Measurements from ENCODE around the gene LMCD1. TPM values are rescaled to one million over a fixed set of nuclear protein-coding genes. Genes with fewer than 3 reads are reported as not detected.

The LMCD1 gene
- total and polyA plus RNA-seq, 3 experiments from 2014 or later, result 0.83 to 2.6 (median 2.0) TPM

GRCh38 chr3:8608791-8609467 is 107.3 kb downstream of the LMCD1 start:
- H3K27me3 ChIP-seq (ENCODE audit: insufficient read depth, low read length, poor library complexity, severe bottlenecking), result peaks cover 3% of the 10 kb centered on the region
- Mint-ChIP-seq H3K27ac (no peak overlapping the region), H3K36me3 (peaks cover 0 to 5% (median 0%) of the 10 kb centered on the region in 3 donors), H3K4me1 (no peaks in the 10 kb centered on the region), H3K9me3 (peaks cover 0 to 4% (median 0%) of the 10 kb centered on the region in 5 donors), H3K27me3 (peaks cover 3 to 13% of the 10 kb centered on the region in 2 donors), H3K4me3 (no peak overlapping the region)
- POLR2A ChIA-PET, result no interaction called here
- H3K9me3 ChIP-seq (ENCODE audit: low read length), result no peaks in the 10 kb centered on the region
- DNase-seq, result no peak
- H3K36me3 ChIP-seq (ENCODE audit: insufficient read depth, low read length), result no peaks in the 10 kb centered on the region
- no peaks in the 10 kb centered on the region for H3K4me1 ChIP-seq (ENCODE audit: insufficient read depth, low read length)
- no peak overlapping the region for H3K27ac ChIP-seq (ENCODE audit: low read depth, low read length)
- CTCF ChIA-PET, result interaction anchor here (1.6 kb wide), 1 partner anchor 25 kb away, joined by 3 read pairs; no protein-coding TSS in a partner anchor
- H3K4me3 ChIP-seq (ENCODE audit: low read length), result no peak overlapping the region

GRCh38 chr3:8610951-8611350 is 109.3 kb downstream of the LMCD1 start:
- peaks cover 3% of the 10 kb centered on the region for H3K27me3 ChIP-seq (ENCODE audit: insufficient read depth, low read length, poor library complexity, severe bottlenecking)
- no peak overlapping the region for H3K4me3 ChIP-seq (ENCODE audit: low read length)
- Mint-ChIP-seq H3K9me3 (peaks cover 0 to 4% (median 0%) of the 10 kb centered on the region in 5 donors), H3K36me3 (peaks cover 0 to 5% (median 0%) of the 10 kb centered on the region in 3 donors), H3K27ac (no peak overlapping the region), H3K27me3 (peaks cover 2 to 13% of the 10 kb centered on the region in 2 donors), H3K4me3 (no peak overlapping the region), H3K4me1 (no peaks in the 10 kb centered on the region)
- CTCF ChIA-PET, result no interaction called here
- no peaks in the 10 kb centered on the region for H3K4me1 ChIP-seq (ENCODE audit: insufficient read depth, low read length)
- POLR2A ChIA-PET, result no interaction called here
- no peak for DNase-seq
- no peaks in the 10 kb centered on the region for H3K9me3 ChIP-seq (ENCODE audit: low read length)
- H3K27ac ChIP-seq (ENCODE audit: low read depth, low read length), result no peak overlapping the region
- no peaks in the 10 kb centered on the region for H3K36me3 ChIP-seq (ENCODE audit: insufficient read depth, low read length)

- no peak overlapping the region for H3K27ac ChIP-seq (ENCODE audit: low read depth, low read length)
- Mint-ChIP-seq H3K4me3 (no peak overlapping the region), H3K4me1 (peaks cover 0 to under 1% (median 0%) of the 10 kb centered on the region in 3 donors), H3K27ac (no peak overlapping the region), H3K9me3 (peaks cover 0 to 3% (median 0%) of the 10 kb centered on the region in 5 donors), H3K36me3 (no peaks in the 10 kb centered on the region), H3K27me3 (no peaks in the 10 kb centered on the region)
- no peak overlapping the region for H3K4me3 ChIP-seq (ENCODE audit: low read length)
- no peaks in the 10 kb centered on the region for H3K36me3 ChIP-seq (ENCODE audit: insufficient read depth, low read length)
- ChIA-PET CTCF (no interaction called here), POLR2A (no interaction called here)
- no peaks in the 10 kb centered on the region for H3K4me1 ChIP-seq (ENCODE audit: insufficient read depth, low read length)
- no peaks in the 10 kb centered on the region for H3K9me3 ChIP-seq (ENCODE audit: low read length)
- no peak for DNase-seq
- H3K27me3 ChIP-seq (ENCODE audit: insufficient read depth, low read length, poor library complexity, severe bottlenecking), result no peaks in the 10 kb centered on the region
Observed at GRCh38 chr3:8617921-8618320, 116.3 kb downstream of the LMCD1 start.

- H3K4me3 ChIP-seq (ENCODE audit: low read length), result no peak overlapping the region
- no peaks in the 10 kb centered on the region for H3K9me3 ChIP-seq (ENCODE audit: low read length)
- Mint-ChIP-seq H3K27me3 (no peaks in the 10 kb centered on the region), H3K4me3 (no peak overlapping the region), H3K9me3 (peaks cover 0 to 3% (median 0%) of the 10 kb centered on the region in 5 donors), H3K4me1 (peaks cover 0 to 5% (median 0%) of the 10 kb centered on the region in 3 donors), H3K36me3 (no peaks in the 10 kb centered on the region), H3K27ac (no peak overlapping the region)
- ChIA-PET POLR2A (no interaction called here), CTCF (no interaction called here)
- no peak for DNase-seq
- H3K36me3 ChIP-seq (ENCODE audit: insufficient read depth, low read length), result no peaks in the 10 kb centered on the region
- no peaks in the 10 kb centered on the region for H3K27me3 ChIP-seq (ENCODE audit: insufficient read depth, low read length, poor library complexity, severe bottlenecking)
- H3K4me1 ChIP-seq (ENCODE audit: insufficient read depth, low read length), result no peaks in the 10 kb centered on the region
- H3K27ac ChIP-seq (ENCODE audit: low read depth, low read length), result no peak overlapping the region
Observed at GRCh38 chr3:8618950-8619349, 117.3 kb downstream of the LMCD1 start.

GRCh38 chr3:8619548-8619947 is 117.9 kb downstream of the LMCD1 start:
- Histone ChIP-seq H3K27ac (ENCODE audit: low read depth, low read length) (no peak overlapping the region), H3K9me3 (ENCODE audit: low read length) (no peaks in the 10 kb centered on the region), H3K27me3 (ENCODE audit: insufficient read depth, low read length, poor library complexity, severe bottlenecking) (no peaks in the 10 kb centered on the region), H3K4me1 (ENCODE audit: insufficient read depth, low read length) (no peaks in the 10 kb centered on the region), H3K4me3 (ENCODE audit: low read length) (no peak overlapping the region), H3K36me3 (ENCODE audit: insufficient read depth, low read length) (no peaks in the 10 kb centered on the region)
- Mint-ChIP-seq H3K27me3 (no peaks in the 10 kb centered on the region), H3K4me3 (no peak overlapping the region), H3K4me1 (peaks cover 0 to 5% (median 0%) of the 10 kb centered on the region in 3 donors), H3K36me3 (no peaks in the 10 kb centered on the region), H3K9me3 (peaks cover 0 to 3% (median 0%) of the 10 kb centered on the region in 5 donors), H3K27ac (no peak overlapping the region)
- ChIA-PET CTCF (no interaction called here), POLR2A (no interaction called here)
- no peak for DNase-seq

GRCh38 chr3:8621141-8621540 is 119.5 kb downstream of the LMCD1 start:
- peaks cover 0 to 5% (median 0%) of the 10 kb centered on the region in 3 donors for H3K4me1 Mint-ChIP-seq
- Histone ChIP-seq H3K4me1 (ENCODE audit: insufficient read depth, low read length) (no peaks in the 10 kb centered on the region), H3K4me3 (ENCODE audit: low read length) (no peak overlapping the region), H3K27me3 (ENCODE audit: insufficient read depth, low read length, poor library complexity, severe bottlenecking) (no peaks in the 10 kb centered on the region), H3K36me3 (ENCODE audit: insufficient read depth, low read length) (no peaks in the 10 kb centered on the region), H3K9me3 (ENCODE audit: low read length) (no peaks in the 10 kb centered on the region), H3K27ac (ENCODE audit: low read depth, low read length) (no peak overlapping the region)
- DNase-seq, result no peak
- no peaks in the 10 kb centered on the region for H3K36me3 Mint-ChIP-seq
- peaks cover 0 to 3% (median 0%) of the 10 kb centered on the region in 5 donors for H3K9me3 Mint-ChIP-seq
- ChIA-PET CTCF (no interaction called here), POLR2A (no interaction called here)
- H3K4me3 Mint-ChIP-seq, result no peak overlapping the region
- no peak overlapping the region for H3K27ac Mint-ChIP-seq
- H3K27me3 Mint-ChIP-seq, result peaks cover 0 to 4% of the 10 kb centered on the region in 2 donors

GRCh38 chr3:8621872-8622271 is 120.2 kb downstream of the LMCD1 start:
- ChIA-PET POLR2A (no interaction called here), CTCF (no interaction called here)
- H3K27me3 Mint-ChIP-seq, result peaks cover 0 to 4% of the 10 kb centered on the region in 2 donors
- H3K9me3 Mint-ChIP-seq, result peaks cover 0 to 3% (median 0%) of the 10 kb centered on the region in 5 donors
- Histone ChIP-seq H3K36me3 (ENCODE audit: insufficient read depth, low read length) (no peaks in the 10 kb centered on the region), H3K27ac (ENCODE audit: low read depth, low read length) (no peak overlapping the region), H3K4me3 (ENCODE audit: low read length) (no peak overlapping the region), H3K27me3 (ENCODE audit: insufficient read depth, low read length, poor library complexity, severe bottlenecking) (no peaks in the 10 kb centered on the region), H3K4me1 (ENCODE audit: insufficient read depth, low read length) (no peaks in the 10 kb centered on the region), H3K9me3 (ENCODE audit: low read length) (no peaks in the 10 kb centered on the region)
- H3K36me3 Mint-ChIP-seq, result no peaks in the 10 kb centered on the region
- H3K27ac Mint-ChIP-seq, result no peak overlapping the region
- H3K4me1 Mint-ChIP-seq, result peaks cover 0 to 5% (median 0%) of the 10 kb centered on the region in 3 donors
- no peak for DNase-seq
- no peak overlapping the region for H3K4me3 Mint-ChIP-seq

- Histone ChIP-seq H3K27me3 (ENCODE audit: insufficient read depth, low read length, poor library complexity, severe bottlenecking) (no peaks in the 10 kb centered on the region), H3K4me1 (ENCODE audit: insufficient read depth, low read length) (no peaks in the 10 kb centered on the region), H3K4me3 (ENCODE audit: low read length) (no peak overlapping the region), H3K9me3 (ENCODE audit: low read length) (no peaks in the 10 kb centered on the region), H3K27ac (ENCODE audit: low read depth, low read length) (no peak overlapping the region), H3K36me3 (ENCODE audit: insufficient read depth, low read length) (no peaks in the 10 kb centered on the region)
- peaks cover 0 to 4% of the 10 kb centered on the region in 2 donors for H3K27me3 Mint-ChIP-seq
- no peaks in the 10 kb centered on the region for H3K36me3 Mint-ChIP-seq
- peak overlapping the region in 4 of 7 donors; percentile 37 to 58 (median 46) for H3K4me3 Mint-ChIP-seq
- DNase-seq, result peak in 1 of 5 donors; percentile 9
- CTCF ChIA-PET, result no interaction called here
- H3K4me1 Mint-ChIP-seq, result peaks cover 0 to 5% (median 0%) of the 10 kb centered on the region in 3 donors
- H3K9me3 Mint-ChIP-seq, result peaks cover 0 to 3% (median 0%) of the 10 kb centered on the region in 5 donors
- peak overlapping the region in 1 of 8 donors; percentile 47 for H3K27ac Mint-ChIP-seq
- POLR2A ChIA-PET, result no interaction called here
Observed at GRCh38 chr3:8622873-8623691, 121.5 kb downstream of the LMCD1 start.

Measured in CD8-positive, alpha-beta memory T cell (primary cell).